Progenitor cell of endocrine pancreas (in vitro differentiated cells): ENCODE data around the gene STX1A. TPM values are rescaled to one million over a fixed set of nuclear protein-coding genes. Genes with fewer than 3 reads are reported as not detected.
"Not testable (repeated sequence)": the region's sequence is repeated elsewhere in the genome, so short reads cannot be mapped to it uniquely, and the experiment has no call there.

Source experiments
- DNase-seq: peaks from one replicate; pipeline ENCODE4 v3.0.0; 2021; ENCODE audit warnings: low spot score; ENCODE audit not compliant: unreplicated experiment
- H3K27ac Mint-ChIP-seq: 2 replicates; pipeline ENCODE4 v1.8.0; 2021; ENCODE audit warnings: mild to moderate bottlenecking, moderate library complexity, mixed read lengths
- H3K27me3 Mint-ChIP-seq: 2 replicates; pipeline ENCODE4 v1.8.0; 2021; ENCODE audit warnings: mixed read lengths
- H3K36me3 Mint-ChIP-seq: 2 replicates; pipeline ENCODE4 v1.8.0; 2022; ENCODE audit warnings: mixed read lengths; ENCODE audit not compliant: insufficient read depth
- H3K4me1 Mint-ChIP-seq: 2 replicates; pipeline ENCODE4 v1.8.0; 2021; ENCODE audit warnings: low read depth, mixed read lengths
- H3K4me3 Mint-ChIP-seq: 2 replicates; pipeline ENCODE4 v1.8.0; 2021; ENCODE audit warnings: low read depth, mild to moderate bottlenecking, moderate library complexity, mixed read lengths
- H3K9me3 Mint-ChIP-seq: 2 replicates; pipeline ENCODE4 v1.8.0; 2021; ENCODE audit warnings: low read depth, mixed read lengths
- total RNA-seq: library from RNA; stranded (reverse); gene quantifications from 2 replicates; pipeline ENCODE4 v1.2.1, GENCODE V29; 2021
- TF ChIP-seq, protein P1 (sequence below): fragments of 200-600 bp; sonication (generic); IDR thresholded peaks from one replicate; pipeline ENCODE4 v1.5.0; 2021; ENCODE audit warnings: antibody characterized with exemption, mild to moderate bottlenecking; ENCODE audit not compliant: unreplicated experiment

Gene STX1A
- total RNA-seq, 1 donor from 2014 or later, result 46.6 TPM

DNA sequence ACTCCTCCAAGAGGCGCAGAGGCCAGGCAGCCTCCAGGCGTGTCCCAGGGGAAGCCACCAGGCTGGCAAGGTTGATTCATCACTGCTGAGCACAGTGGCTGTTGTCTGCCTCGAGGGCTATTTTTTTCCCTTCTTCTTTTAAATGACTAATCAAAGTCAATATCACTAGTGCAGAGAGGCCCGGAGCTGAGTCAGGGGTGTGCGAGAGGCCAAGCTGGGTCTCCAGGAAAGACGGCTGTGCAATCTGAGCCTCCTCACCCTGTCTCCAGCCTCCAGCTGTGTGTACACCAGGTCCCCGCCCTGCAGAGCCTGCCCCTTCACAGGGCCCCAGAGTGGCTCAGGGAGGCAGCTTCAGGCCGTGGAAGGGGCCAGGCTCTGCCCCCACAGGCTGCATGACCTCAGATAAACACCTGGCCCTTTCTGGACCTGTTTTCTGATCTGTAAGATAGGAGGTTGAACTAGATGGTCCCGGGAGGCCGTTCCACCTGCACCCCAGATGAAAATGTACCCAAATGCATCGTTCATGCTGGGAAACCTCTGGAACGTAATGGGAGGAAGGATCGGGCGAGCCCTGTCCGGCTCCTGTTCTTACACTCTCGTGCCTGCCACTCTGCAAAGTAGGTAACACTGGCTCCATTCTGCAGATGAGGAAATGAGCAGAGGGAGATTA lies 3.7 kb downstream of the STX1A start:
- H3K9me3 Mint-ChIP-seq, result no peaks in the 10 kb centered on the region
- peak overlapping the region; percentile 50 for H3K4me3 Mint-ChIP-seq
- TF ChIP-seq, protein P1, sequence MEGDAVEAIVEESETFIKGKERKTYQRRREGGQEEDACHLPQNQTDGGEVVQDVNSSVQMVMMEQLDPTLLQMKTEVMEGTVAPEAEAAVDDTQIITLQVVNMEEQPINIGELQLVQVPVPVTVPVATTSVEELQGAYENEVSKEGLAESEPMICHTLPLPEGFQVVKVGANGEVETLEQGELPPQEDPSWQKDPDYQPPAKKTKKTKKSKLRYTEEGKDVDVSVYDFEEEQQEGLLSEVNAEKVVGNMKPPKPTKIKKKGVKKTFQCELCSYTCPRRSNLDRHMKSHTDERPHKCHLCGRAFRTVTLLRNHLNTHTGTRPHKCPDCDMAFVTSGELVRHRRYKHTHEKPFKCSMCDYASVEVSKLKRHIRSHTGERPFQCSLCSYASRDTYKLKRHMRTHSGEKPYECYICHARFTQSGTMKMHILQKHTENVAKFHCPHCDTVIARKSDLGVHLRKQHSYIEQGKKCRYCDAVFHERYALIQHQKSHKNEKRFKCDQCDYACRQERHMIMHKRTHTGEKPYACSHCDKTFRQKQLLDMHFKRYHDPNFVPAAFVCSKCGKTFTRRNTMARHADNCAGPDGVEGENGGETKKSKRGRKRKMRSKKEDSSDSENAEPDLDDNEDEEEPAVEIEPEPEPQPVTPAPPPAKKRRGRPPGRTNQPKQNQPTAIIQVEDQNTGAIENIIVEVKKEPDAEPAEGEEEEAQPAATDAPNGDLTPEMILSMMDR, result no peak
- peak overlapping the region; percentile 89 for H3K27ac Mint-ChIP-seq
- H3K27me3 Mint-ChIP-seq, result peaks cover 6% of the 10 kb centered on the region
- DNase-seq, result no peak
- H3K4me1 Mint-ChIP-seq, result peaks cover 21% of the 10 kb centered on the region
- no peaks in the 10 kb centered on the region for H3K36me3 Mint-ChIP-seq

DNA sequence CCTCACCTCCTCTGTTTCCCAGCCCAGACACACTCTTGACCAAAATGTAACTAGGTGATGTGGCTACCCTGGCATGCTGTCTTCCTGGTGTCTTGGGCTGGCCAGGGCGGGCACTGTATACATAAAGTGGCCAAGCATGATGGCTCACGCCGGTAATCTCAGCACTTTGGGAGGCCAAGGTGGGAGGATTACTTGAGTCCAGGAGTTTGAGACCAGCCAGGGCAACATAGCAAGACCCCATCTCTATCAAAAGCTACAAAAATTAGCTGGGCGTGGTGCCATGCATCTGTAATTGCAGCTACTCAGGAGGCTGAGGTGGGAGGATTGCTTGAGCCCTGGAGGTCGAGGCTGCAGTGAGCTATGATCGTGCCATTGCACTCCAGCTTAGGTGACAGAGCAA lies 6.2 kb downstream of the STX1A start:
- not testable (repeated sequence) for H3K27ac Mint-ChIP-seq, H3K27me3 Mint-ChIP-seq, H3K9me3 Mint-ChIP-seq, DNase-seq, H3K36me3 Mint-ChIP-seq, H3K4me3 Mint-ChIP-seq
- peaks cover 17% of the 10 kb centered on the region for H3K4me1 Mint-ChIP-seq

DNA sequence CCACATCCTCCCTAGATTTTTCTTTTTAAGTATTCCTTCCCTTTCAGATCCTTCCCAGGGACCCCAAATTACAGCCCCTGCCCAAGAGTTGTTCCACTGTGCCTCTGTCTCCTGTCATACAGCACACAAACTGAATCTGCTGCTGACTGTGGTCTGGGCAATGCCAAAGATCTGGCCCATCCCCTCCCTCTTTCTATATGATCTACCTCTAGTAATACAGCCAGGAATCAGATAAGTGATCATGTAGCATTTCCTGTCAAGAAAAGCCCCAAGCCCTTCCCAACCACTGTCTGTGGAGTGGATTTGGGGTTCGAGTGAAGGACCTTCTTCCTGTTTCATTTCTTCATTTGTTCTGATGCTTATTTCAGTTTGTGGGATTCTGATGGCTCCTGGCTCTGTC lies 6.7 kb downstream of the STX1A start:
- Mint-ChIP-seq H3K4me1 (peaks cover 15% of the 10 kb centered on the region), H3K27ac (peak overlapping the region; percentile 38), H3K9me3 (no peaks in the 10 kb centered on the region), H3K27me3 (no peaks in the 10 kb centered on the region), H3K4me3 (no peak overlapping the region), H3K36me3 (no peaks in the 10 kb centered on the region)
- TF ChIP-seq, protein P1, result no peak
- DNase-seq, result no peak

DNA sequence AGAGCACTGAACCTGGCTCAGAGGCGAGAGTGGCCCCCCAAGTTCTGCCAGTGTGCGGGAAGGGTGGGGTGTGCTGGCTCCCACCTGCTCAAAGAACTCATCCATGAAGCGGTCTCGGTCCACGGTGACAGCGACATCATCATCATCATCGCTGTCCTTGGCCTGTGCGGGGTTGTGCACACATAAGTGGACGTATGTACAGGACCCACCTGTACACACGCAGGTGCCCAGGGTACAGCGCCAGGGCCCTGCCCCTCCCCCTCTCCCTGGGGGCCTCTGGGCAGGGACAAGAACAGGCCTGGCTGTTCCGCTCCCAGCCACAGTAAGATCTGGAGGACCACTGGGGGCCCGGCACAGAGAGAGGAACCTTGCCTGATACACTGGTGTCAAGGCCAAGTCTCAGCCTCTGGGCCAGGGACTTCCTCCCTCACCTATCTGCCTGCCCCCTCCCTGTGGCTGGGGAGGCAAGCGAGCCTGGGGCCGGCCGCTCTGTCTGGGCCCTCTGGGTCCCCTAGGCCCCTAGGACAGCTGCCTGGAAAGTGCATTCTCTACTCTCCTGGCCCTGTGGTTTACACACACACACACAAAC lies 10.4 kb downstream of the STX1A start:
- TF ChIP-seq, protein P1, result no peak

DNA sequence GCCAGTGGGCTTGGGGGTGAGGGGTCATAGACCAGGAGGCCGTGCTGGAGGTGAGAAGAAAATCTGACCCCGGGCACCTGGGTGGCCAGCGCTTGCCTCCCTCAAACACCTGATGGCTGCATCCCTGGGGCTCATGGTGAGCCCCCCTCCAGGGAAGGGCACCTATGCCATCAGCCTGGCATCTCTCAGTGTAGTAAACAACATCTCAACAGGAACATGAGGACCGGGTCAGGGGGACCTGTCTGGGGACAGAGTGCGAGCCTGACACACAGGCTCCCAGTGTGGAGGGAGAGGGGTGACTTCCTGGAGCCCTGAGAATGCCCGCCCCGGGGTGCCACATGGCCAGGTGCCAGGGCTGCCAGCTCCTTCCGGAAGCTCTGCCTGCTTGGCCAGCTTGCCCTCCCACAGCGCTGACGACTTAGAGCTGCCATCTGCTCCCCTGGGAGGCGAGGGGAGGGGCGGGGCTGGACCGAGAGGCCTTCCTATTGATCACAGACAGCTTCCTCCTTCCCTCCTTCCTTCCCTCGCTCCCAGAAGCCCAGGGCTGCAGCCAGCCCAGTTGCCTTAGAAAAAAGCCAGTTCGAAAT lies 12.3 kb downstream of the STX1A start:
- Mint-ChIP-seq H3K4me3 (no peak overlapping the region), H3K36me3 (peaks cover 6% of the 10 kb centered on the region), H3K27ac (no peak overlapping the region), H3K4me1 (no peaks in the 10 kb centered on the region), H3K27me3 (no peaks in the 10 kb centered on the region), H3K9me3 (no peaks in the 10 kb centered on the region)
- DNase-seq, result no peak
- TF ChIP-seq, protein P1, result no peak

More for the DNA sequence above, 10.4 kb downstream of the STX1A start:
- Mint-ChIP-seq H3K4me1 (no peaks in the 10 kb centered on the region), H3K36me3 (no peaks in the 10 kb centered on the region), H3K27ac (no peak overlapping the region), H3K4me3 (no peak overlapping the region), H3K27me3 (no peaks in the 10 kb centered on the region), H3K9me3 (no peaks in the 10 kb centered on the region)
- no peak for DNase-seq
